IMR-90 (cell line): ENCODE data around the gene FAXC. TPM values are rescaled to one million over a fixed set of nuclear protein-coding genes. Genes with fewer than 3 reads are reported as not detected.

Experiments used
- ATAC-seq: fragments of 200-7000 bp; cut with Tn5 transposase; 2 replicates; pipeline ENCODE4 v1.9.1; 2020; ENCODE audit warnings: low read depth, mild to moderate bottlenecking, moderate library complexity
- BruUV-seq: library from RNA; stranded (reverse); fragments of 400-500 nt; replicated peaks from 2 replicates; lab custom pipeline; 2021; lab: Mats Ljungman, UMichigan
- CTCF ChIA-PET: fragments of 300-600 bp; formaldehyde crosslinking; extraction: SDS; loops from one replicate; lab custom pipeline; 2021; ENCODE audit warnings: antibody characterized with exemption; lab: Yijun Ruan, JAX
- POLR2A ChIA-PET: fragments of 300-600 bp; sonication (Branson Sonifier 250); formaldehyde crosslinking; loops from one replicate; lab custom pipeline; 2022; ENCODE audit warnings: antibody characterized with exemption; ENCODE audit not compliant: unreplicated experiment; lab: Charles Lee
- DNase-seq: peaks from one replicate; pipeline ENCODE4 v3.0.0; 2013
- H2AFZ ChIP-seq: replicated peaks from 2 replicates; pipeline ENCODE3; 2013; ENCODE audit warnings: low read length, mild to moderate bottlenecking; ENCODE audit not compliant: poor library complexity
- H2AK5ac ChIP-seq: 2 replicates; pipeline ENCODE4 v1.6.1; 2013; ENCODE audit warnings: low read depth, low read length, inconsistent platforms
- H2AK9ac ChIP-seq: replicated peaks from 2 replicates; pipeline ENCODE3; 2013; ENCODE audit warnings: mild to moderate bottlenecking, low read depth, low read length, moderate library complexity; ENCODE audit not compliant: poor library complexity
- H2BK120ac ChIP-seq: 2 replicates; pipeline ENCODE4 v1.6.1; 2013; ENCODE audit warnings: low read depth, low read length, inconsistent platforms
- H2BK15ac ChIP-seq: 3 replicates; pipeline ENCODE4 v1.6.1; 2013; ENCODE audit warnings: low read depth, low read length, inconsistent platforms
- H2BK20ac ChIP-seq: 2 replicates; pipeline ENCODE4 v1.6.1; 2013; ENCODE audit warnings: low read depth, mild to moderate bottlenecking, inconsistent platforms, low read length, moderate library complexity
- H2BK5ac ChIP-seq: 2 replicates; pipeline ENCODE4 v1.6.1; 2013; ENCODE audit warnings: mild to moderate bottlenecking, low read depth, low read length, inconsistent platforms; ENCODE audit not compliant: poor library complexity, severe bottlenecking
- H3K14ac ChIP-seq: replicated peaks from 2 replicates; pipeline ENCODE4 v1.6.1; 2013; ENCODE audit warnings: low read depth, low read length, inconsistent platforms
- H3K18ac ChIP-seq: 2 replicates; pipeline ENCODE4 v1.6.1; 2013; ENCODE audit warnings: low read depth, low read length, control low read depth
- H3K23ac ChIP-seq: 2 replicates; pipeline ENCODE4 v1.6.1; 2013; ENCODE audit warnings: low read depth, low read length, inconsistent platforms
- H3K27ac ChIP-seq: 2 replicates; pipeline ENCODE4 v1.5.1; 2013; ENCODE audit warnings: mild to moderate bottlenecking, control low read depth, low read length; ENCODE audit not compliant: insufficient read depth
- H3K27me3 ChIP-seq: 2 replicates; pipeline ENCODE4 v1.6.1; 2013; ENCODE audit warnings: low read length; ENCODE audit not compliant: control insufficient read depth, insufficient read depth
- H3K36me3 ChIP-seq: 2 replicates; pipeline ENCODE4 v1.6.1; 2013; ENCODE audit warnings: low read length, mixed read lengths; ENCODE audit not compliant: control insufficient read depth, insufficient read depth
- H3K4ac ChIP-seq: 2 replicates; pipeline ENCODE4 v1.6.1; 2013; ENCODE audit warnings: low read depth, low read length, inconsistent platforms
- H3K4me1 ChIP-seq: 2 replicates; pipeline ENCODE4 v1.6.1; 2013; ENCODE audit warnings: low read length, mixed read lengths; ENCODE audit not compliant: control insufficient read depth, insufficient read depth
- H3K4me2 ChIP-seq: 2 replicates; pipeline ENCODE4 v1.6.1; 2013; ENCODE audit warnings: low read depth, mild to moderate bottlenecking, control low read depth, low read length, moderate library complexity
- H3K4me3 ChIP-seq: 2 replicates; pipeline ENCODE4 v1.5.1; 2013; ENCODE audit warnings: low read depth, mild to moderate bottlenecking, control low read depth, low read length, moderate library complexity; ENCODE audit not compliant: insufficient read depth
- H3K56ac ChIP-seq: 2 replicates; pipeline ENCODE4 v1.6.1; 2013; ENCODE audit warnings: low read length, inconsistent platforms; ENCODE audit not compliant: insufficient read depth; ENCODE audit errors: extremely low read depth
- H3K79me1 ChIP-seq, 2 experiments: 2 replicates each; pipeline ENCODE4 v1.6.1; 2013; ENCODE audit warnings: low read length in 2 of 2, inconsistent platforms in 1 of 2, low read depth in 1 of 2
- H3K9ac ChIP-seq: 2 replicates; pipeline ENCODE4 v1.6.1; 2013; ENCODE audit warnings: low read depth, low read length, control low read depth
- H3K9me1 ChIP-seq: 2 replicates; pipeline ENCODE4 v1.6.1; 2013; ENCODE audit warnings: low read length, inconsistent platforms; ENCODE audit not compliant: insufficient read depth
- H3K9me3 ChIP-seq: 2 replicates; pipeline ENCODE4 v1.6.1; 2013; ENCODE audit warnings: low read length; ENCODE audit not compliant: control insufficient read depth, insufficient read depth
- H4K20me1 ChIP-seq: 2 replicates; pipeline ENCODE4 v1.6.1; 2013; ENCODE audit warnings: low read length, inconsistent platforms; ENCODE audit not compliant: insufficient read depth
- H4K5ac ChIP-seq: 2 replicates; pipeline ENCODE4 v1.6.1; 2013; ENCODE audit warnings: mild to moderate bottlenecking, low read depth, low read length, control low read depth
- H4K8ac ChIP-seq, 2 experiments: 2 replicates each; pipeline ENCODE4 v1.6.1; 2013; ENCODE audit warnings: low read depth in 2 of 2, low read length in 2 of 2, control low read depth in 1 of 2, inconsistent platforms in 1 of 2
- H4K91ac ChIP-seq: 2 replicates; pipeline ENCODE4 v1.6.1; 2013; ENCODE audit warnings: low read depth, low read length, inconsistent platforms; ENCODE audit not compliant: insufficient read depth
- BHLHE40 ChIP-seq: fragments of 150-350 bp; IDR thresholded peaks from 2 replicates; pipeline ENCODE4 v1.6.1; 2016; ENCODE audit warnings: mild to moderate bottlenecking, low read depth, low read length
- CEBPB ChIP-seq: IDR thresholded peaks from 2 replicates; pipeline ENCODE4 v1.6.1; 2012; ENCODE audit warnings: low read depth, low read length, improper control_type of control experiment
- CHD1 ChIP-seq: IDR thresholded peaks from 2 replicates; pipeline ENCODE4 v1.6.1; 2012; ENCODE audit warnings: low read depth, low read length, improper control_type of control experiment
- FOS ChIP-seq: fragments of 150-350 bp; IDR thresholded peaks from 2 replicates; pipeline ENCODE4 v1.6.1; 2016; ENCODE audit warnings: low read depth, low read length
- MAFK ChIP-seq: IDR thresholded peaks from 2 replicates; pipeline ENCODE4 v1.6.1; 2012; ENCODE audit warnings: low read depth, low read length, improper control_type of control experiment
- MAZ ChIP-seq: IDR thresholded peaks from 2 replicates; pipeline ENCODE4 v1.6.1; 2012; ENCODE audit warnings: low read depth, mild to moderate bottlenecking, low read length, improper control_type of control experiment, moderate library complexity, borderline replicate concordance
- MXI1 ChIP-seq: IDR thresholded peaks from 2 replicates; pipeline ENCODE4 v1.6.1; 2012; ENCODE audit warnings: low read depth, mild to moderate bottlenecking, low read length, moderate library complexity, borderline replicate concordance
- RCOR1 ChIP-seq: IDR thresholded peaks from 2 replicates; pipeline ENCODE4 v1.6.1; 2012; ENCODE audit warnings: mild to moderate bottlenecking, low read length, improper control_type of control experiment; ENCODE audit not compliant: insufficient replicate concordance
- WGBS, 2 experiments: methylation state at CpG; one replicate each; pipeline versions ENCODE4 v1.1.5 to v1.1.7; 2013; ENCODE audit warnings: missing lambda C conversion rate in 2 of 2; ENCODE audit not compliant: insufficient read length in 1 of 2; ENCODE audit errors: extremely low coverage in 2 of 2; 5-methylcytosine and 5-hydroxymethylcytosine counted together
- dilution Hi-C: fragments of 300-500 bp; cut with HindIII; formaldehyde crosslinking; loops from one replicate; pipeline ENCODE4 v1.14.3; 2018; ENCODE audit warnings: low sequenced_read_pairs; ENCODE audit not compliant: unreplicated experiment
- in situ Hi-C: fragments of 300-500 bp; cut with MboI; formaldehyde crosslinking; loops from 3 replicates; pipeline ENCODE4 v1.14.3; 2019; ENCODE audit warnings: low sequenced_read_pairs, inconsistent platforms, mixed read lengths
- intact Hi-C: fragments of 100-400 bp; cut with micrococcal nuclease; formaldehyde crosslinking; loops from 2 replicates; pipeline ENCODE4 v1.10.0; 2022
- polyA plus RNA-seq, 3 experiments: library from polyadenylated mRNA; depleted of rRNA; stranded (reverse); fragments of >200 nt; gene quantifications; 2 replicates each; pipeline ENCODE4 v1.2.3, GENCODE V29; 2012; ENCODE audit warnings: low replicate concordance in 1 of 3
- total RNA-seq: library from RNA; depleted of rRNA; stranded (reverse); fragments of >200 nt; gene quantifications from 2 replicates; pipeline ENCODE4 v1.2.3, GENCODE V29; 2012
- TF ChIP-seq, protein P1 (sequence below): fragments of 150-350 bp; IDR thresholded peaks from 2 replicates; pipeline ENCODE4 v1.6.1; 2017; ENCODE audit warnings: mild to moderate bottlenecking, antibody characterized with exemption, low read length, low read depth

FAXC gene
- total and polyA plus RNA-seq, 2 of the 4 experiments (the other 2 are of a cell fraction): 1.1 to 2.7 TPM

DNA sequence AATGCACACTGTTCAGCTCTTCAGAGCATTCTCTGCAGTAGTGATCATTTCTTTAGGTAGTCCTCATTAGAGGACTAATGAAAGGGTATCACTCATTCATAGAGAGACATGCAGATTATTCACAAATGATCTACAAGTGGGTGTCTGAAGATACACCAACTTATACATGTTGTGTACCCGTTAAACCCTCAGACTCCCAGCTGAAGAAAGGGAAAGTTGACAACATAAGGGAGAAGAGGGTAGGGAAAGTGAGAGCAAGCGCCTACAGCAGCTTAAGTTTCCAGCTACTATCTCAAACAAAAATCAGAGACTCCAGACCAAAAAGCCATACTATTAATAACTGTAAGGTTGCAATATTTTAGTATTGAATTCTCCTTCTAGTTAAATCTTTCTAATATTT is 37.1 kb downstream of the FAXC start:
- Histone ChIP-seq H3K4ac (no peak overlapping the region), H3K79me1 (no peaks in the 10 kb centered on the region), H3K14ac (no peak overlapping the region), H3K4me1 (no peaks in the 10 kb centered on the region), H3K27me3 (no peaks in the 10 kb centered on the region), H4K8ac (no peak overlapping the region), H3K23ac (no peak overlapping the region), H3K4me3 (no peak overlapping the region), H3K9me3 (no peaks in the 10 kb centered on the region), H4K5ac (no peak overlapping the region), H2AK9ac (no peak overlapping the region), H2AK5ac (no peak overlapping the region), H3K36me3 (no peaks in the 10 kb centered on the region), H4K91ac (no peak overlapping the region), H3K9me1 (no peaks in the 10 kb centered on the region), H3K27ac (no peak overlapping the region), H2BK15ac (no peak overlapping the region), H3K18ac (no peak overlapping the region), H4K20me1 (no peaks in the 10 kb centered on the region), H2BK120ac (no peak overlapping the region), H2BK5ac (no peak overlapping the region), H3K56ac (no peak overlapping the region), H3K4me2 (no peak overlapping the region), H2AFZ (no peak overlapping the region), H2BK20ac (no peak overlapping the region), H3K9ac (no peak overlapping the region)
- intact Hi-C loops: no loop called here
- in situ Hi-C loops: no loop called here
- dilution Hi-C loops: no loop called here
- ChIA-PET CTCF (interaction anchor here (1.1 to 3.1 kb wide), 2 partner anchors 9 to 18 kb away, joined by 4 to 12 read pairs; no protein-coding TSS in a partner anchor), POLR2A (no interaction called here)
- TF ChIP-seq MAFK: no peak
- TF ChIP-seq RCOR1: no peak
- no peak for TF ChIP-seq MAZ
- TF ChIP-seq, protein P1, sequence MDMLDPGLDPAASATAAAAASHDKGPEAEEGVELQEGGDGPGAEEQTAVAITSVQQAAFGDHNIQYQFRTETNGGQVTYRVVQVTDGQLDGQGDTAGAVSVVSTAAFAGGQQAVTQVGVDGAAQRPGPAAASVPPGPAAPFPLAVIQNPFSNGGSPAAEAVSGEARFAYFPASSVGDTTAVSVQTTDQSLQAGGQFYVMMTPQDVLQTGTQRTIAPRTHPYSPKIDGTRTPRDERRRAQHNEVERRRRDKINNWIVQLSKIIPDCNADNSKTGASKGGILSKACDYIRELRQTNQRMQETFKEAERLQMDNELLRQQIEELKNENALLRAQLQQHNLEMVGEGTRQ: no peak
- no peak for TF ChIP-seq CHD1
- no peak for TF ChIP-seq FOS
- no peak for TF ChIP-seq MXI1
- no peak for TF ChIP-seq CEBPB
- no peak for TF ChIP-seq BHLHE40
- ATAC-seq (no peak), DNase-seq (no peak)
- no TSS peak for BruUV-seq
- no CpG with 5 or more reads among the region's 2 CpGs for WGBS, 2 experiments
